GM21528 (cell line): ENCODE data around the gene HSD17B11.
"Not testable (repeated sequence)": the region's sequence is repeated elsewhere in the genome, so short reads cannot be mapped to it uniquely, and the experiment has no call there.

ENCODE experiments used
- ATAC-seq: cut with Tn5 transposase; IDR thresholded peaks from one replicate; pipeline ENCODE4 v1.9.1; 2021; ENCODE audit warnings: mild to moderate bottlenecking, moderate library complexity; ENCODE audit not compliant: unreplicated experiment, low FRiP score

Gene HSD17B11

GRCh38 chr4:87360338-87360935 lies 30.6 kb downstream of the HSD17B11 start:
- no peak for ATAC-seq

GRCh38 chr4:87359258-87359657 lies 31.7 kb downstream of the HSD17B11 start:
- no peak for ATAC-seq

DNA sequence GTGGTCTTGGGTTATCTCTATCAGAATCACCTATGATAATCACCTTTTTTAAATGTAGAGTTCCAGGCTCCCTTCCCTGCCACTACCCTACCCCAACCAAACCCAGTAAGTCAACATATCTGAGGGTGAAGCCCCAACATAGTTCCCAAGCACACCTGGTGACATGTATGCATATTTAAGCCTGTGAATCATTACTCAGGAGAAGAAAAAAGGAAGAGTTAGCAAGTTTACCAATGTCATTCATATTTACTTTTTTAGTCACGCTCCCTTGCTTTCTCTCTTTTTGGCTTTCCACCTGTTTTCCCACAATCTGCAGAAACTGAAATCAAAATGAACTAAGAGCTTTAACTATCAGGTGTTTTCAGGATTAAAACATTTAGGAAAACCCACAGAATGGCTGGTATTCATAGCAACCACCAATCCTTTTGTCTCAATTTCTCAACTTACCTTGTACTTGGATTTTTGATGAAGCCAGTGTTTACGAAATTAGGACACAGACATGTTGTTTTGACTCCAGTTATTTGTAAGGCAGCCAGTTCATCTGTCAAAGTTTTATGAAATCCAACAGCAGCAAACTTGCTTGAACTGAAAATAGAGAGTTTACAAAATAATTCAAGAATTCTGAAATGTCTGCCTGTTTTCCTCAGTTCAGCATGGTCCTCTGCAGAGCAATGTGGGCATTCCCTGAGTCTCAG lies 34.0 kb downstream of the HSD17B11 start:
- no peak for ATAC-seq

- ATAC-seq, result peak; percentile 8
Observed at GRCh38 chr4:87354168-87355102, 36.6 kb downstream of the HSD17B11 start.

DNA sequence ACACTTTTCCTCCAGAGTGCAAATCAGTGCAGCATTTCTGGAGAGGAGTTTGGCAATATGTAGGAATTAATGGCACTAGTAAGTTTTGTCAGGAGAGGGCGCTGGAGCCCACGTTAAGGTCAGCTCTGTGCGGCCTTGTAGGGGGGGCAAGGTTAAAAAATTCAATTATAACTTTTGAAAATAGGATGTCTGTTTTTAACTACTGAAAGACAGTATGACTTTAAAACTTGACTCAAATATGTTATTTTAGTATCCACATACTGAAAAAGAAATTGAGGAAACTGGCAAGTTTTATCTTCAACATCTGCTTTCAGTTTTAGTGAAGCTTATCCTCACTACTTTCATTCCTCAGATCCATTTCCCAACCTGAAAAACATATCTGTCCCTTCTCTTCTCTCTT lies 37.4 kb downstream of the HSD17B11 start:
- peak; percentile 90 for ATAC-seq

DNA sequence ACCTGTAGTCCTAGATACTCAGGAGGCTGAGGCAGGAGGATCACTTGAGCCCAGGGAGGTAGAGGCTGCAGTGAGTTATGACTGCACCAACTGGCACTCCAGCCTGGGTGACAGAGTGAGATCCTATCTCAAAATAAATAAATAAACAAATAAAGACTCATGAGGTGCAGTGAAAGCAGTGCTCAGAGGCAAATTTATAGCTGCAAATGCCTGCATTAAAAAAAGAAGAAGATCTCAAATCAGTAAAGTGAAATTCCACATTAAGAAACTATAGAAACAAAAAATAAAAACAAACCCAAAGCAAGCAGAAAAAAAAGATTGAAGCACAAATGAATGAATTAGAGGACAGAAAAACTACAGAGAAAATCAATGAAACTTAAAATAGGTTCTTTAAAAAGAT lies 45.8 kb downstream of the HSD17B11 start:
- ATAC-seq, result no peak

- ATAC-seq, result no peak
Observed at GRCh38 chr4:87342872-87343271, 48.1 kb downstream of the HSD17B11 start.

DNA sequence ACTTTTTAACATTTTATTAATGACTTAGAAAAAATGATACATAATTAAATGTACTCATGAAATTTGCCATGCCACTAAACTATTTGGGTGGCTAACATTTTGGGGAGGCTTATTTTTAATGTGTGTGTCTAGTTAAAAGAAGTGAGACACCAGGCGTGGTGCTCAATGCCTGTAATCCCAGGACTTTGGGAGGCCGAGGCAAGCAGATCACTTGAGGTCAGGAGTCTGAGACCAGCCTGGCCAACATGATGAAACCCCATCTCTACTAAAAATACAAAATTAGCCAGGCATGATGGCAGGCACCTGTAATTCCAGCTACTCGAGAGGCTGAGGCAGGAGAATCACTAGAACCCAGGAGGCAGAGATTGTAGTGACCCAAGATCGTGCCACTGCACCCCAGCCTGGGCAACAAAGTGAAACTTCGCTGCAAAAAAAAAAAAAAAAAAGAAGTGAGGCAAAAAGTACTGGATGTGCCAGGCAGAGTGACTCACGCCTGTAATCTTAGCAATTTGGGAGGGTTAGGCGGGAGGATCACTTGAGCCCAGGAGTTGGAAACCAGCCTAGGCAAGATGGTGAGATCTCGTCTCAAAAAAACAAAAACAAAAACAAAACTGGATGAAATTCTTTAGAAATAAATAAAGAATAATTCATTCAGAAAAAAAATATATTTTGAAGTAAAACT lies 48.9 kb downstream of the HSD17B11 start:
- not testable (repeated sequence) for ATAC-seq

DNA sequence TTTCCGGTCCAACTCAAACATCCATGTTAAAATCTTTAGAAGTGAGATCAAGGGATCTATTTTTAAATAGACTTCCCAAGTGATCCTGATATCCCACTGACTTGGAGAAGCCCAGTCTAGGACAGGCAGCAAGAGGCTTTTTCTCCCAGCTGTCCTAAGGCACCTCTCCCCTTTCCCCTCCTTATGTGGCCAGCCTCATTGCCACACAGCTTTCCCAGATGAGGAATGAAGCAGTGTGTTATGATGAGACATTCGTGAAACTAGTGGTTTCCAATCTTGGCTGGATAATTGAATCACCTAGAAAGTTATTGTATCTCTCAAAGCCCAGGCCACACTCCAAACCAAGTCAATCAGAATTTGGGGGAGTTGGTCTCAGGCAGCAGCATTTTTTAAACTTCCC lies 51.5 kb downstream of the HSD17B11 start:
- ATAC-seq, result no peak

DNA sequence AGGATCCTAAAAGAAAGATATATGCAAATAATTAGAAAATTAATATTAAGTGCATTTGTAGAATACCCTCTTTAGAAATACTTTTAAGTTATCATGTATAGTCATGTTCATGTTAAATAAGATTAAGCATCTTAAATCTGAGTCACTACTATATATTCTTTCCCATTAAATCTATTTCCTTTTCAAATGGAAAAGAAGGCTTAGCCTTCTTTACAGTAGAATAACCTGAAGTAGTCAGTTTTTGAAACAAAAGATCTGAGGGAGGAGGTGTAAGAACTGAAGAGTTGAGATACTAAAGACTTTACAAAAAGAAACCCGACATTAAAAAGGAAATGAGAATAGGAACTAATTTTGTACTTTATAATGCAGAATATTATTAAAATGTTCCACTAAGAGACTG lies 53.6 kb downstream of the HSD17B11 start:
- ATAC-seq, result no peak

DNA sequence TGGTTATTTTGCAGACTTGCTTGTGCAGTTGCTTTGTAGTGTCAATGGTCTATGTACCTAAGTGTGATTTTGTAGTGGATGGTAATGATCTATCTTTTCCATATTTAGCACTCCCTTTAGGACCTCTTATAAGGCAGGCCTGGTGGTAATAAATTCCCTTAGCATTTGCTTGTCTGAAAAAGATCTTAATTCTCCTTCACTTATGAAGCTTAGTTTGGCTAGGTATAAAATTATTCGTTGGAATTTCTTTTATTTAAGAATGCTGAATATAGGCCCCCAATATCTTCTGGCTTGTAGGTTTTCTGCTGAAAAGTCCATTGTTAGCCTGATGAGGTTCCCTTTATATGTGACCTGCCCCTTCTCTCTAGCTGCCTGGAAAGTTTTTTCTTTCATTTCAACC lies 57.7 kb downstream of the HSD17B11 start:
- ATAC-seq, result no peak

DNA sequence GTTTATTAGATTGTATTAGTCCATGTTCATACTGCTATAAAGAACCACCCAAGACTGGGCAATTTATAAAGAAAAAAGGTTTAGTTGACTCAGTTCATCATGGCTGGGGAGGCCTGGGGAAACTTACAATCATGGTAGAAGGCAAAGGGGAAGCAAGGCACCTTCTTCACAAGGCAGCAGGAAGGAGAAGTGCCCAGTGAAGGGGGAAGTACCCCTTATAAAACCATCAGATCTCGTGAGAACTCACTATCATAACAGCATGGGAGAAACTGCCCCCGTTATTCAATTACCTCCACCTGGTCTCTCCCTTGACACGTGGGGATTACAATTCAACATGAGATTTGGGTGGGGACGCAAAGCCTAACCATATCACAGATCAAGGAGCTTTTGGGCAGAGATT lies 60.2 kb downstream of the HSD17B11 start:
- no peak for ATAC-seq

DNA sequence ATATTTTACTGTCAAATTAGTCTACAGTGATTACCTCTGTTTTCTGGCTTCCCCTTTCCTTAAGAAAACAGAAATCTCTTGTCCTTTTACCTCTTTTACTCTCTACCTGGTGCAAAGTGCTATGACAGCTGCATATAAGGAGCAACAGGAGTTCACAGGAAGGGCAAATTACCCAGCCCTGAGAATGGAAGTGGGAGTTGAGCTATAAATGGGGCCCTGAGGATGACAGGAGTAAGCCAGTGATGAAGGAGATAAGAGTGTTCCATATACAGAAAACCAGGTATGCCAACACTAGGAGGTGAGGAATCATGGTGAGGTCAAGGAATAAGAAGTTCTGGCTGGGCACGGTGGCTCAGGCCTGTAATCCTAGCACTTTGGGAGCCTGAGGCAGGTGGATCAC lies 63.9 kb downstream of the HSD17B11 start:
- ATAC-seq, result no peak

DNA sequence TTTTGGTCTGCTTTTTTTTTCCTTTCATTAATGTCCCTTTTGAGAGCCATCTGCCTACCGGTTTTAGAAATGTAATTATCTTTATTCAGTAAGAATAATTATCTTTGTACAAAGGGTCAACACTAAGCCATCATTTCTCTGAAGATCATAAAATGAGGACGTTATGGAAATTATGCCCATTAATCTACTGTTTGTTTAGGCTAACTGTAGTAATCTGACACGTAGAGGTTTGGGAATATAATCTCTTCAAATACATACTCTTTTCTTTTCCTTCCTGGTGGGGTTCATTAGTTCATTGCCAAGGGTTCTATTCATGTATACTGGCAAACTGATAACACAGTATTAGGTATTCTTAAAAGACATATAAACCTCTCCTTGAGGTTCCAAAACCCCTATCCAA lies 64.5 kb downstream of the HSD17B11 start:
- no peak for ATAC-seq

- ATAC-seq, result no peak
Observed at GRCh38 chr4:87322754-87323153, 68.2 kb downstream of the HSD17B11 start, which contains the start of gene HSD17B13. Gene HSD17B13 (minus strand): TSS chr4:87322882. CDS start chr4:87322841, 41 bp downstream.

DNA sequence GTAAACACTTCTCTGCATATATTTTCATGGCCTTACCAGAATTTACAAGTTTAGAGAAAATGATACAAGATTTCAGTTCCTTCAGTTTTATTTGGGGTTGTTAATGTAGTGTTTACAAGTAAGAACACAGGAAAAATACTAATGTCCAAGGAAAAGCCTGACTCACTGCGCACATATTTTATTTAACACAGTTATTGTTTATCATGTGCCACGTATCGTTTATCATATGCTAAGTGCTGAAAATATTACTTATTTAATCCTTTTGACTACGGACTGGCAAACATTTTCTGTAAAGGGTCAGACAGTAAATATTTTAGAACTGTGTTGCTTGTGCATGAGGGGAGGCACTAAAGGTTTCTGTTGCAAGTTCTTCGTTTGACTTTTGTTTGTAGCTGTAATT lies 69.1 kb downstream of the HSD17B11 start:
- no peak for ATAC-seq

DNA sequence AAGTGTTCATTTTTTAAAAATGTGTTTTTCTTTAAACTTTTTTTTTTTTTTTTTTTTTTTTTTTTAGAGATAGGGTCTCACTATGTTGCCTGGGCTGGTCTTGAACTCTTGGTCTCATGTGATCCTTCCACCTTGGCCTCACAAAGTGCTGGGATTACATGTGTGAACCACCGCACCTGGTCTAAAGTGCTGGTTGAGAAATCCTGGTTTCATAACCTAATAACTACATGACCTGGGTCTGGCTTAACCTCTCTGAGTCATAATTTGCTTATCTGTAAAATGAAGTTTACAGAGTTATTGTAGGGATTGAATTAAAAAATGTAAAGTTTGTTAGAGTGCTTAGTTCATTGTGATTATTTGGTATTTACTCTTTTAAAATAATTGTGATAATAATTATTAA lies 73.5 kb downstream of the HSD17B11 start:
- ATAC-seq, result no peak

DNA sequence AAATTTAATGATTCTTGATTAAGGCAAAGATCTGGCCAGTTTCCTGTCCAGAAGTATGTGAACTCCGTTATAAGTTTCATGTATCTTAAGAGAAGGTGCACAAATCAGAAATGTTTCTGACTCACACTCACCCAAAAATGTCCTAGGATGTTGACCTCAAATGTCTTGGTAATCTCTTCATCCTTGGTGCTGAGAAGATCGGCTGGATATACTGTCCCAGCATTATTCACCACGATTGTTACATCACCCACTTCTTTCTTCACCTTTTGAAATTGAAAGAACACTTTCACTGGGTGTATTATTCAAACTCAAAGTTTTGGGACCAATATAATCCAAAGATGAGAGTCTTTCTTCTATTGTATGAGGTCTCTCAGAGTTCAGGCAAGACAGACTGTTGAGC lies 74.0 kb downstream of the HSD17B11 start:
- no peak for ATAC-seq

GRCh38 chr4:87315000-87315399 lies 76.0 kb downstream of the HSD17B11 start:
- ATAC-seq, result not testable (repeated sequence)

GRCh38 chr4:87313756-87314155 lies 77.2 kb downstream of the HSD17B11 start:
- ATAC-seq, result no peak

- no peak for ATAC-seq
Observed at GRCh38 chr4:87311684-87312083, 79.3 kb downstream of the HSD17B11 start.
